Smooth muscle cell (in vitro differentiated cells): Measurements from ENCODE around the gene TDRD15. TPM values are rescaled to one million over a fixed set of nuclear protein-coding genes. Genes with fewer than 3 reads are reported as not detected.

Experiments
- polyA plus RNA-seq: library from polyadenylated mRNA; unstranded; fragments of >200 nt; fragmentation: Nextera tagmentation; extraction: Ambion mirVana; gene quantifications from 2 replicates; pipeline ENCODE4 v1.2.1, GENCODE V29; 2016
- total RNA-seq: library from RNA; depleted of rRNA; stranded (reverse); fragments of >200 nt; gene quantifications from 2 replicates; pipeline ENCODE4 v1.2.3, GENCODE V29; 2014

The TDRD15 gene
- total and polyA plus RNA-seq, 2 experiments from 2014 or later, result not detected

Other genes starting within 250 kb of the TDRD15 start
- under 0.01 and 0.09 TPM in 2 replicates for gene APOB, start 79.9 kb upstream of the TDRD15 start, total RNA-seq
- 0.06 and 0.09 TPM in 2 replicates for gene APOB, start 79.9 kb upstream of the TDRD15 start, polyA plus RNA-seq